ENCODE data around the gene MX1.

MX1 gene

GRCh38 chr21:41388259-41388658 is 37.8 kb upstream of the MX1 start:
- DNase-seq (ENCODE audit: low read depth), result no peak
- TF ChIP-seq CTCF (conservative IDR thresholded peaks at IDR 0.05; ENCODE audit: low read length), result no peak
- no peak overlapping the region for H3K4me3 ChIP-seq (ENCODE audit: low read length)

DNA sequence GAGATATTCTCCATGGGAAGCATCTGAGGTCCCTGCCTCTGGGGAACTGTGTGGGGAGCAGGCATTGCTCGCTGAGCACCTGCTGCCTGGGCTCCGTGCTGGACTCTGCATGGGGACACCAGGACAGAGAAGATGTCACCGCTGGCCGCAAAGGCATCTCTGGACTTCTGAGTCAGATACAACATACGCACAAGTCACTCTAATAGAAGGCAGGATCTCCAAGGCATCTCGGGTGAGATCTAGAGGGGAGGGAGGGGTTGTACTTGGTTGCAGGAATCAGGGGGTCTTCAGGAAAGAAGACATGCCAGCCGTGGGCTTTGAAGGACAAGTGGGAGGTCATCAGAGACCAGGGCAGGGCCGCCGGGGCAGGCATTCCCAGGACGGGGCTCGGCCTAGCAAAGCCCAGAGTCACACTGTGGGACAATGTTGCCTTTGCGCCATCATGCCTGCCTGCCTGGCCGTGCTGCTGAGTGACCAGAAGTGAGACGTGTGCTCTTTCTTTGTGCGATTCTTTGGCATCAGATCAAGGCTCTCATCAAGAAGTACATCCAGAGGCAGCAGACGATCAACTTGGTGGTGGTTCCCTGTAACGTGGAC is 35.9 kb upstream of the MX1 start:
- H3K4me3 ChIP-seq (ENCODE audit: low read length), result no peak overlapping the region
- no peak for TF ChIP-seq CTCF (conservative IDR thresholded peaks at IDR 0.05; ENCODE audit: low read length)
- no peak for DNase-seq (ENCODE audit: low read depth)

- no peak for DNase-seq (ENCODE audit: low read depth)
- no peak for TF ChIP-seq CTCF (conservative IDR thresholded peaks at IDR 0.05; ENCODE audit: low read length)
- no peak overlapping the region for H3K4me3 ChIP-seq (ENCODE audit: low read length)
Observed at GRCh38 chr21:41393876-41394465, 32.1 kb upstream of the MX1 start.

DNA sequence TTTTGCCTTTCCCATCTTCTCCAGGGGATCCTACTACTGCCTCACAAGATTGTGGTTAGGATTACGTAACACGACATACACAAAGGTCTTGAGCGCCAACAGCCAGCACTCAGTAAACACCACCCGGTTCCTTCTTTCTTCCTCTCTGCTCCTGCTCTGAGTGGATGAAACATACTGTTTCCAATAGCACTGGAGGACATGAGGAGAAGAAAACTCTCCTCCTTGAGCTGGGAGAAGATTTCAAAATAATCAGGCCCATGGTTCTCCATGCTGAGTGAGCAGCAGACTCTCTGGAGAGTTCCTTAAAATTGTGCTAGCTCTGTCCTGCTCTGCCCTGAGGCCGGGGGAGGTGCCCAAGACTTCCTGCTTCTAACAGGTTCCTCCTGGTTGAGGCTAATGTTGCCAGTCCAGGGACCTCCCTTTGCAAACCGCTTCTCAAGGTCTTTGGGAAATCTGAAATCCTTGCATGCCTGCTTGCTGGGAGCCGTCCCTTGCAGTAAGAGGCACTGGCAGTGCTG is 29.4 kb upstream of the MX1 start:
- no peak overlapping the region for H3K4me3 ChIP-seq (ENCODE audit: low read length)
- no peak for TF ChIP-seq CTCF (conservative IDR thresholded peaks at IDR 0.05; ENCODE audit: low read length)
- DNase-seq (ENCODE audit: low read depth), result no peak

DNA sequence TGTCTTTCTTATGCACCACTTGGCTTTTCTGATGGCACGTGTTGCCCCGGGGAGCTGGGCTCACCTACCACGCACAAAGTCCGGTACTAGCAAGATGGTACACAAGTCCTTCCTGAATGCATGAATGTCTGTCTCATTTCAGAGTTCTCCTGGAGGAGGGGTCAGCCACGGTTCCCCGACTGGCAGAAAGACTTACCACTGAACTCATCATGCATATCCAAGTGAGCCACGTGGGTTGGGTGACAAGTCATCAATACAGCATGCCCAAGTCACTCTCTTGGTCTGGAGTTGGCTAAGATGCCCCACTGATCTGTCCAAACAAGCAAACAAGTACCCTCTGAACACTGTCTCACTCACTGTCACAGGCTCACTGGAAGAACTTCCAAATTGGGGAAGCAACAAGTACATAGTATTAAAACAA is 28.6 kb upstream of the MX1 start:
- DNase-seq (ENCODE audit: low read depth), result no peak
- no peak overlapping the region for H3K4me3 ChIP-seq (ENCODE audit: low read length)
- TF ChIP-seq CTCF (conservative IDR thresholded peaks at IDR 0.05; ENCODE audit: low read length), result no peak

- H3K4me3 ChIP-seq (ENCODE audit: low read length), result no peak overlapping the region
- DNase-seq (ENCODE audit: low read depth), result no peak
- no peak for TF ChIP-seq CTCF (conservative IDR thresholded peaks at IDR 0.05; ENCODE audit: low read length)
Observed at GRCh38 chr21:41398251-41398650, 27.8 kb upstream of the MX1 start.

DNA sequence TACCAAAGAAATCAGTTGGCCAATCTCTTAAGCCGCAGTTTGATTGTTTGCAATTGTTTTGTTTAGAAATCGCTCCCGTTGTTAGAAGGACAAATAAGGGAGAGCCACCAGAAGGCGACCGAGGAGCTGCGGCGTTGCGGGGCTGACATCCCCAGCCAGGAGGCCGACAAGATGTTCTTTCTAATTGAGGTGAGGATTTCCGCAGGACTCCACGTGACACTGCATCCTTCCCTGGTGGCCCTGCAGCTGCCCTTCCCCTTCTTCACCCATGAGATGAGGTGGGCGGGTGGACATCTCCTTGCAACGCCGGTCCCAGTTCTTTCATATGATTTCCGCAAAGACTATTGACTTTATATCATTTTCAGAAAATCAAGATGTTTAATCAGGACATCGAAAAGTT is 27.2 kb upstream of the MX1 start:
- no peak for TF ChIP-seq CTCF (conservative IDR thresholded peaks at IDR 0.05; ENCODE audit: low read length)
- H3K4me3 ChIP-seq (ENCODE audit: low read length), result no peak overlapping the region
- DNase-seq (ENCODE audit: low read depth), result no peak
